Measurements from ENCODE around the gene DPH3.

DNA sequence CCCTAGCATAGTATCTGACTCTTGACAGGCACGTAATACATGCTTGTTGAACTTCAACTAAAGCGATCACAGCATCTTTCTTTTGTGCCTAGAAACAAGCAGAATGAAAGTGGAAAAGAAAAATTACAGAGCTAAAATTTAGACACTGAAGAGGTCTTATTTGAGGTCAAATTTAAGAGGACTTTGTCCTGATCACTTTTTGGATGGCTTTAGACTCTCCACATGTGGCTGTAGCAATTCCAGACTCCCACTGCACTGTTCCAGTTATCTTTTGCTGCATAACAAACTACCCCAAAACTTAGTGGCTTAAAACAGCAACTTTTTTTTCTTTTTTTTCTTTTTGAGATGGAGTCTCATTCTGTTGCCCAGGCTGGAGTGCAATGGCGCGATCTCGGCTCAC is 23.5 kb downstream of the DPH3 start:
- TF ChIP-seq, protein P1, sequence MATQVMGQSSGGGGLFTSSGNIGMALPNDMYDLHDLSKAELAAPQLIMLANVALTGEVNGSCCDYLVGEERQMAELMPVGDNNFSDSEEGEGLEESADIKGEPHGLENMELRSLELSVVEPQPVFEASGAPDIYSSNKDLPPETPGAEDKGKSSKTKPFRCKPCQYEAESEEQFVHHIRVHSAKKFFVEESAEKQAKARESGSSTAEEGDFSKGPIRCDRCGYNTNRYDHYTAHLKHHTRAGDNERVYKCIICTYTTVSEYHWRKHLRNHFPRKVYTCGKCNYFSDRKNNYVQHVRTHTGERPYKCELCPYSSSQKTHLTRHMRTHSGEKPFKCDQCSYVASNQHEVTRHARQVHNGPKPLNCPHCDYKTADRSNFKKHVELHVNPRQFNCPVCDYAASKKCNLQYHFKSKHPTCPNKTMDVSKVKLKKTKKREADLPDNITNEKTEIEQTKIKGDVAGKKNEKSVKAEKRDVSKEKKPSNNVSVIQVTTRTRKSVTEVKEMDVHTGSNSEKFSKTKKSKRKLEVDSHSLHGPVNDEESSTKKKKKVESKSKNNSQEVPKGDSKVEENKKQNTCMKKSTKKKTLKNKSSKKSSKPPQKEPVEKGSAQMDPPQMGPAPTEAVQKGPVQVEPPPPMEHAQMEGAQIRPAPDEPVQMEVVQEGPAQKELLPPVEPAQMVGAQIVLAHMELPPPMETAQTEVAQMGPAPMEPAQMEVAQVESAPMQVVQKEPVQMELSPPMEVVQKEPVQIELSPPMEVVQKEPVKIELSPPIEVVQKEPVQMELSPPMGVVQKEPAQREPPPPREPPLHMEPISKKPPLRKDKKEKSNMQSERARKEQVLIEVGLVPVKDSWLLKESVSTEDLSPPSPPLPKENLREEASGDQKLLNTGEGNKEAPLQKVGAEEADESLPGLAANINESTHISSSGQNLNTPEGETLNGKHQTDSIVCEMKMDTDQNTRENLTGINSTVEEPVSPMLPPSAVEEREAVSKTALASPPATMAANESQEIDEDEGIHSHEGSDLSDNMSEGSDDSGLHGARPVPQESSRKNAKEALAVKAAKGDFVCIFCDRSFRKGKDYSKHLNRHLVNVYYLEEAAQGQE (IDR thresholded peaks at IDR 0.05; ENCODE audit: low read depth), result no peak
- TF ChIP-seq YY1 (IDR thresholded peaks at IDR 0.05; ENCODE audit: low read depth) (no peak), CREB1 (IDR thresholded peaks at IDR 0.05; ENCODE audit: low read depth) (no peak), TAF1 (IDR thresholded peaks at IDR 0.05; ENCODE audit: low read depth) (no peak), TEAD4 (IDR thresholded peaks at IDR 0.05) (no peak), CEBPB (IDR thresholded peaks at IDR 0.05) (no peak), ZBTB7A (IDR thresholded peaks at IDR 0.05; ENCODE audit: low read depth) (no peak), EP300 (IDR thresholded peaks at IDR 0.05; ENCODE audit: borderline replicate concordance) (no peak), NFIC (IDR thresholded peaks at IDR 0.05) (no peak)
- TF ChIP-seq, protein P2, sequence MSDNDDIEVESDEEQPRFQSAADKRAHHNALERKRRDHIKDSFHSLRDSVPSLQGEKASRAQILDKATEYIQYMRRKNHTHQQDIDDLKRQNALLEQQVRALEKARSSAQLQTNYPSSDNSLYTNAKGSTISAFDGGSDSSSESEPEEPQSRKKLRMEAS (IDR thresholded peaks at IDR 0.05), result no peak
